HG02588 (cell line): Measurements from ENCODE around the gene ATG4A.

Experiments
- ATAC-seq: cut with Tn5 transposase; IDR thresholded peaks from one replicate; pipeline ENCODE4 v1.9.1; 2021; ENCODE audit warnings: mild to moderate bottlenecking, moderate library complexity; ENCODE audit not compliant: unreplicated experiment

Gene ATG4A

GRCh38 chrX:108167211-108167872 lies 75.8 kb downstream of the ATG4A start:
- ATAC-seq = no peak

- ATAC-seq = no peak
Observed at GRCh38 chrX:108168961-108169740, 77.6 kb downstream of the ATG4A start.

GRCh38 chrX:108169768-108170167 lies 78.2 kb downstream of the ATG4A start:
- ATAC-seq = no peak

- ATAC-seq = no peak
Observed at GRCh38 chrX:108171671-108172070, 80.1 kb downstream of the ATG4A start.

GRCh38 chrX:108173874-108174273 lies 82.3 kb downstream of the ATG4A start:
- ATAC-seq = no peak

DNA sequence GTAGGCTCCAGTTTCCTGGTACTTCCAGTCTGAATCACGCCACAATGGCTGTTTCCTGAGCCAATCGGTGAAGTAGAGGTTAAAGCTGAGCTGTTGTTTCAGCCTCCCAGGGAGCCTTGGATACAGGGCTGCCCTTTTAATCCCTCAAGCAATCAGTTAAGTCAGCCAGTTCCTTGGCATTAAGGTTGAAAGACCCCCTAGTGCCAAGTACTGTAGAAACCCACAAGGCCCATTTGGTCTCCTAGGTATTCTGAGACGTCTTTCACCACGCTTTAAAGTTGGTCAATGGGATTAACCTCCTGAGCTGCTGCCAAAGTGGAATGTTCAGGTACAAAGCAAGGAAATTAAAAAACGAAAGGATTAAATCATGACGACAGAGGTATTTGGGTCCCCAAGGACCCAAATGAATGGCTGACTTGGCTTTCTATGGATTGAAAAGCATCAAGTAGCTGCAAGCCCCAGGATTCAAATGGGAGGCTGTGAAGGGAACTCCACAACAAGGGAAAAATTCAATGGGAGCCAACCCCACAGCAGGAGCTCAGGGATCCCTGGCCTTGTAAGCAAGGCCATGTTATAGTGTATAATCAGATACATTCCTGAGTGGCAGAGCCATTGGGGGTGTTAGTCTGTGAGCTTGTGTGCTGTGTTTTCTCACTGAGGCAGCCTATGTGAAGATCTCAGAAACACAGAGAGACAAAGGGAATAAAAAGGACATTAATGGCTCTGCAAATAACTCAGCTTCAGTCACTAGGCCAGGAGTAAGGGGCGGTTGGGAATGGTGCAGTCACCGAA lies 86.0 kb downstream of the ATG4A start:
- ATAC-seq = no peak

DNA sequence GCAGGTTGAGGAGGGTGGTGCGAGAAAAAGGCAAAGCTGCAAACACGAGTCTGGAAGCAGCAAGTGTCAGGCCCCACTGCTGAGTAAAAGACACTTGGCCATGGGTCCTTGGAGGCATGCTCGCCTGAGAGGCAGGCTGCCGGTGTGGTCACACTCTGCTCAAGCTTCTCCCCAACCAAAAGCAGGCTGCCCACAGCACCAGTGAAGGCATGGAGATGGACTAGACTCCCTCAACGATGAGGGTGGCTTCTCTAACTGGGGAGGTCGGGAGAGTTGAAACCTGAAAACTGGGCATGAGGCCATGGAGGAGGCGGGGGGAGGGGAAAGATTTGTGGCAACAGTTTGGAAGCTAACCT lies 86.5 kb downstream of the ATG4A start:
- no peak for ATAC-seq

GRCh38 chrX:108186811-108187210 lies 95.2 kb downstream of the ATG4A start:
- ATAC-seq = no peak

- no peak for ATAC-seq
Observed at GRCh38 chrX:108198420-108198819, 106.8 kb downstream of the ATG4A start.

- ATAC-seq = no peak
Observed at GRCh38 chrX:108199041-108199440, 107.5 kb downstream of the ATG4A start.

- ATAC-seq = no peak
Observed at GRCh38 chrX:108199691-108200090, 108.1 kb downstream of the ATG4A start.

DNA sequence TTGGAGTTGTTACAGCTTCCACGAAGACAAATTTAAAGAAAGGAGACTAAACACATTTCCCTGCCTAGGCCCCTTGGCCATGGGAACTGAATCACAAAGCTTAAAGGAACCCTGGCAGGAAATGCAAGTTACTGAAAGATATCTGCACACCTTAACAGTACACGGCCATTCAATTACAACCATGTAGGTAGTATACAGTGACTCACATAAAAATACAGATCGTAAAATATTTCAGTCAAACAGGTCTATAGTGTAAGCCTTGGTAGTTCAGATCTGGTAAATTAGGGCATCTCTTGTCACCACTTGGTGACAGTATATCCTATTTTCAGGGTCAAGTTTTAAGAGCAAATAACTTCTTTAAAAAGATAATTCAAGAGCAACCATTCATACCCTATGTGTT lies 112.0 kb downstream of the ATG4A start:
- ATAC-seq = no peak
